ENCODE measurements around the gene HLA-A.

DNA sequence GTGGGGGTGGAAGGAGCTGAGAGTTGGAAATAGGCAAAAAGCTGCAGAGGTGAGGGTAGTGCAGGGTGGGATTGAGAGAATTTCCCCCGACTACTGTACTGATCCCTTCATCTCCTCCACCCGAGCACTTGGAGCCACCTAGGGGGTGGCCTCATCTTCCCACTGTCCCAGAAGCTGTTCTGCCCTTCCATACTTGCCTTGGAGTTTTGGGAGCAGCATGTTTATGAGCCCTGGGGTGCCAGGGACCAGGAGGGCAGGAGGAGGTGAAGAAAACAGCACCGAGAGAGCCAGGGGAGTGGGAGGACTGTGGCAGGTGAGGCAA, 34.0 kb upstream of the HLA-A start:
- no peak for TF ChIP-seq YY1 (IDR thresholded peaks at IDR 0.05; ENCODE audit: insufficient read depth, insufficient read length)
- no peak for TF ChIP-seq ZNF274 (IDR thresholded peaks at IDR 0.05; ENCODE audit: low read depth, low read length)
- TF ChIP-seq SUZ12 (IDR thresholded peaks at IDR 0.05; ENCODE audit: extremely low read depth, insufficient read depth, insufficient read length), result no peak

Data from NT2/D1 (cell line).